HEK293T (cell line): ENCODE measurements around the gene CCM2L.

Source experiments
- BHLHE40 ChIP-seq: fragments of 450-650 bp; IDR thresholded peaks from 2 replicates; pipeline ENCODE4 v1.6.1; 2016; ENCODE audit warnings: mild to moderate bottlenecking, moderate library complexity, borderline replicate concordance
- CTBP1 ChIP-seq: fragments of 450-650 bp; IDR thresholded peaks from 2 replicates; pipeline ENCODE4 v1.6.1; 2016; ENCODE audit warnings: borderline replicate concordance
- FOXA1 ChIP-seq: fragments of 450-650 bp; IDR thresholded peaks from 2 replicates; pipeline ENCODE4 v1.6.1; 2016; ENCODE audit warnings: mild to moderate bottlenecking
- FOXK2 ChIP-seq: fragments of 450-650 bp; IDR thresholded peaks from 2 replicates; pipeline ENCODE4 v1.6.1; 2016; ENCODE audit warnings: mild to moderate bottlenecking
- FOXM1 ChIP-seq: fragments of 450-650 bp; IDR thresholded peaks from 2 replicates; pipeline ENCODE4 v1.6.1; 2017; ENCODE audit warnings: mild to moderate bottlenecking, borderline replicate concordance
- SP1 ChIP-seq: fragments of 450-650 bp; IDR thresholded peaks from 2 replicates; pipeline ENCODE4 v1.6.1; 2017
- SUZ12 ChIP-seq: fragments of 450-650 bp; IDR thresholded peaks from 2 replicates; pipeline ENCODE4 v1.6.1; 2016; ENCODE audit warnings: mild to moderate bottlenecking
- TARDBP ChIP-seq: fragments of 450-650 bp; IDR thresholded peaks from 2 replicates; pipeline ENCODE4 v1.6.1; 2016
- ZNF384 ChIP-seq: fragments of 450-650 bp; IDR thresholded peaks from 2 replicates; pipeline ENCODE4 v1.6.1; 2016

DNA sequence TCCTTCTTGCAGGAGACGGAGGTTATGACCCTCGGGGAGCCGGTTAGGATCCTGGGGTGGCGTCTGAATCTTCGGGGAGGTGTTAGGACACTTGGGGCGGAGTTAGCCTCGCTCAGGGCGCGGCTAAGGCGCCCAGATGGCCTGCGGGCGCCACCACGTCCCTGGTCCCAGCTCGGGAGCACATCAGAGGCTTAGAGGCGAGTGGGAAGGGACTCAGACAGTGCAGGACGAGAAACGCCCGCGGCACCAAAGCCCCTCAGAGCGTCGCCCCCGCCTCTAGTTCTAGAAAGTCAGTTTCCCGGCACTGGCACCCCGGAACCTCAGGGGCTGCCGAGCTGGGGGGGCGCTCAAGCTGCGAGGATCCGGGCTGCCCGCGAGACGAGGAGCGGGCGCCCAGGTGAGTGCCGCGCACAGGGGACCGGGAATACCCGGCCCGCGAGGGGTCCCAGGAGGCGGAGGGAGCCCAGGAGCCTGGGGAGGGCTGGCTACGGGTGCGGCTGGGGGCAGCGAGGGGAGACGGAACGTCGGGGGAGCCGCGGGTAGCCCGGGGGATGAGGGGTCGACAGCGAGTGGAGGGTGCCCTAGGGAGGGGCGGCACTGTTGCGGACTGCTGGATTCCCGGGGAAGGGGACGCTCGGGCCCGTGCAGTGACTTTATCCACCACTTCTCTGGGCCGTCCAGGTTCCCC is 42.0 kb downstream of the CCM2L start, which contains the start of gene HCK:
- no peak for TF ChIP-seq FOXK2
- no peak for TF ChIP-seq BHLHE40
- TF ChIP-seq CTBP1, result no peak
- no peak for TF ChIP-seq FOXM1
- no peak for TF ChIP-seq ZNF384
- TF ChIP-seq FOXA1, result no peak
- no peak for TF ChIP-seq SP1
- TF ChIP-seq SUZ12, result no peak
- no peak for TF ChIP-seq TARDBP
